Measurements from ENCODE around the gene IGFBP2.

The IGFBP2 gene

GRCh38 chr2:216713691-216714336 is 80.6 kb downstream of the IGFBP2 start:
- no peak for DNase-seq (ENCODE audit: low spot score)

All from hematopoietic multipotent progenitor cell treated with erythropoietin and hydrocortisone succinate and interleukin-3 and kit ligand, for 15 days (in vitro differentiated cells).